Osteoblast (primary cell): ENCODE data around the gene COBLL1. TPM values are rescaled to one million over a fixed set of nuclear protein-coding genes. Genes with fewer than 3 reads are reported as not detected.

Source experiments
- DNase-seq: peaks from one replicate; pipeline ENCODE4 v3.0.0; 2011; ENCODE audit warnings: low spot score, mixed read lengths; ENCODE audit not compliant: insufficient read length; ENCODE audit errors: missing footprints
- H2AFZ ChIP-seq: 2 replicates; pipeline ENCODE4 v1.6.0; 2011; ENCODE audit warnings: mild to moderate bottlenecking, low read length
- H3K27ac ChIP-seq: 2 replicates; pipeline ENCODE4 v1.5.1; 2011; ENCODE audit warnings: mild to moderate bottlenecking, low read depth, low read length, moderate library complexity
- H3K27me3 ChIP-seq: 2 replicates; pipeline ENCODE4 v1.6.0; 2012; ENCODE audit warnings: mild to moderate bottlenecking, control low read depth, inconsistent platforms, low read length, moderate library complexity; ENCODE audit not compliant: insufficient read depth
- H3K36me3 ChIP-seq: 2 replicates; pipeline ENCODE4 v1.5.1; 2011; ENCODE audit warnings: mild to moderate bottlenecking, low read length, control low read depth, moderate library complexity; ENCODE audit not compliant: insufficient read depth
- H3K4me1 ChIP-seq: 2 replicates; pipeline ENCODE4 v1.5.1; 2011; ENCODE audit warnings: mild to moderate bottlenecking, low read length, control low read depth, moderate library complexity; ENCODE audit not compliant: insufficient read depth
- H3K4me2 ChIP-seq: 2 replicates; pipeline ENCODE4 v1.6.0; 2011; ENCODE audit warnings: mild to moderate bottlenecking, low read length; ENCODE audit not compliant: insufficient read depth
- H3K4me3 ChIP-seq: fragments of 200-600 bp; sonication (generic); 3 replicates; pipeline ENCODE4 v1.5.1; 2012; ENCODE audit warnings: mild to moderate bottlenecking, low read length, inconsistent platforms; ENCODE audit not compliant: insufficient read depth
- H3K79me2 ChIP-seq: 2 replicates; pipeline ENCODE4 v1.6.0; 2012; ENCODE audit warnings: mild to moderate bottlenecking, low read length, control low read depth, inconsistent platforms; ENCODE audit not compliant: insufficient read depth
- H3K9me3 ChIP-seq: 2 replicates; pipeline ENCODE4 v1.5.1; 2011; ENCODE audit warnings: low read depth, low read length, control low read depth
- H4K20me1 ChIP-seq: 2 replicates; pipeline ENCODE4 v1.6.0; 2012; ENCODE audit warnings: mild to moderate bottlenecking, low read length, control low read depth; ENCODE audit not compliant: insufficient read depth
- CTCF ChIP-seq: IDR thresholded peaks from 2 replicates; pipeline ENCODE4 v1.5.1; 2011; ENCODE audit warnings: mild to moderate bottlenecking, low read depth, low read length, moderate library complexity; ENCODE audit errors: extremely low read depth
- total RNA-seq: library from RNA; depleted of rRNA; stranded (reverse); fragments of >200 nt; gene quantifications from 2 replicates; pipeline ENCODE4 v1.2.3, GENCODE V29; 2012

The COBLL1 gene
- total RNA-seq, 1 donor: 10.9 TPM

GRCh38 chr2:164664070-164664469, 177.6 kb downstream of the COBLL1 start:
- Histone ChIP-seq H2AFZ (no peak overlapping the region), H3K4me1 (peaks cover 5% of the 10 kb centered on the region), H3K4me3 (no peak overlapping the region), H3K36me3 (no peaks in the 10 kb centered on the region), H3K27me3 (no peaks in the 10 kb centered on the region), H3K27ac (no peak overlapping the region), H4K20me1 (no peaks in the 10 kb centered on the region), H3K4me2 (no peak overlapping the region), H3K79me2 (no peaks in the 10 kb centered on the region), H3K9me3 (no peaks in the 10 kb centered on the region)
- no peak for TF ChIP-seq CTCF
- DNase-seq: no peak

GRCh38 chr2:164662868-164663631, 178.6 kb downstream of the COBLL1 start:
- Histone ChIP-seq H3K27me3 (no peaks in the 10 kb centered on the region), H2AFZ (no peak overlapping the region), H3K4me2 (no peak overlapping the region), H3K79me2 (no peaks in the 10 kb centered on the region), H3K9me3 (no peaks in the 10 kb centered on the region), H3K4me1 (peaks cover 5% of the 10 kb centered on the region), H3K36me3 (no peaks in the 10 kb centered on the region), H4K20me1 (no peaks in the 10 kb centered on the region), H3K4me3 (no peak overlapping the region), H3K27ac (no peak overlapping the region)
- no peak for DNase-seq
- no peak for TF ChIP-seq CTCF

GRCh38 chr2:164662066-164662465, 179.6 kb downstream of the COBLL1 start:
- no peak overlapping the region for H2AFZ ChIP-seq
- no peak for TF ChIP-seq CTCF
- no peaks in the 10 kb centered on the region for H4K20me1 ChIP-seq
- no peak for DNase-seq
- no peak overlapping the region for H3K4me3 ChIP-seq
- H3K9me3 ChIP-seq: no peaks in the 10 kb centered on the region
- no peaks in the 10 kb centered on the region for H3K27me3 ChIP-seq
- peak overlapping the region; percentile 22 for H3K27ac ChIP-seq
- no peak overlapping the region for H3K4me2 ChIP-seq
- no peaks in the 10 kb centered on the region for H3K79me2 ChIP-seq
- H3K36me3 ChIP-seq: no peaks in the 10 kb centered on the region
- H3K4me1 ChIP-seq: peaks cover 10% of the 10 kb centered on the region

GRCh38 chr2:164661349-164661748, 180.3 kb downstream of the COBLL1 start:
- Histone ChIP-seq H2AFZ (no peak overlapping the region), H3K9me3 (no peaks in the 10 kb centered on the region), H3K4me2 (no peak overlapping the region), H3K27me3 (no peaks in the 10 kb centered on the region), H3K27ac (no peak overlapping the region), H3K79me2 (no peaks in the 10 kb centered on the region), H3K4me3 (no peak overlapping the region), H3K4me1 (peaks cover 17% of the 10 kb centered on the region), H4K20me1 (no peaks in the 10 kb centered on the region), H3K36me3 (no peaks in the 10 kb centered on the region)
- no peak for DNase-seq
- no peak for TF ChIP-seq CTCF
